Activated CD4-positive, alpha-beta T cell treated with anti-CD3 and anti-CD28 coated beads for 4 hours (primary cell): ENCODE measurements around the gene CACNG7.
A peak's percentile ranks its signal among the peaks of the same experiment; 100 is the strongest.

Experiments used
- DNase-seq, 2 donors: peaks; one replicate each; pipeline ENCODE4 v3.0.0-alpha.2; 2020

Gene CACNG7

GRCh38 chr19:53957448-53958167 is 48.5 kb downstream of the CACNG7 start:
- no peak for DNase-seq

- DNase-seq = no peak
Measured at GRCh38 chr19:53958168-53958571, 49.1 kb downstream of the CACNG7 start.

DNA sequence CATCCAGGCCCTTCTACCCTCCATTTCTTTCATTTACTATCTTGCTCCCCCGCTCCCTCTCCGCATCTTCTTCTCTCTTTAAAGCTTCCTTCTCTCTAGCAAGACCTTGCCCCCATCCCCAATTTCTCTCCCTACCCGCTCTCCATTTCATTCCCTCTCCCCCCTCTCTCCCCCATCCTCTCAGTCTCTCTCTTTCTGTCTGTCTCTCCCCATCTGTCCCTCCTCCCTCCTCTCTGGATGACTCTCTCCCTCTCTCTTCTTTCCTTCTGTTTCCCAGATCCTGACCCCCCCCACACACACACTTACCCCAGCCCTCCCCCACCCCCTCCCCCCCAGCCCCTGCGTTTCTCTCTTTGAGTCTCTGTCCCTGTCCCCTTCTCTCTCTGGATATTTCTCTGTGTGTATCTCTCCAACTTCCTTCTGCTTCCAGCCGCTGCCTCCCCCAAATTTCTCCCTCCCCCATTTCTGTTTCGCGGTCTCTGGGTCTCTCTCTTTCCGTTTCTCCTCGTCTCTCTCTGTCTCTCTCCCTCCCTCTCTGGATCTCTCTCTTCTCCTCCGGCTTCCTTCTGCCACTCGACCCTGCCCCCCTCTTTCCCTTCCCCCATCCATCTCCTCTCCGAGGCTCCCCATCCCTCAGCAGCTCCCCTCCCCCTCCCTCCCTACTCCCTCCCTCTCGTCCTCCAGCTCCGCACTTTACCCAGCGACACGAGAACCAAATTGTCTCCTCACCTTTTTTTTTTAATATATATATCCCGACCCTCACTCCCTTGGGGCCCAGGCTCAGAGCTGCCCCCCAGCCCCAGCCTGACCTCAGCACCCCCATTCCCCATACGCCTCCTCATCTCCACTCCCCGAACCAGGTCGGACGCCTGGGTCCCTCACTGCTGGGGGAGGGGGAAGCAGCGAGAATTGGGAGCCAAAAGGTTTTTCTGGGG is 50.0 kb downstream of the CACNG7 start:
- no peak for DNase-seq

GRCh38 chr19:53960187-53960586 is 51.1 kb downstream of the CACNG7 start:
- DNase-seq = no peak

DNA sequence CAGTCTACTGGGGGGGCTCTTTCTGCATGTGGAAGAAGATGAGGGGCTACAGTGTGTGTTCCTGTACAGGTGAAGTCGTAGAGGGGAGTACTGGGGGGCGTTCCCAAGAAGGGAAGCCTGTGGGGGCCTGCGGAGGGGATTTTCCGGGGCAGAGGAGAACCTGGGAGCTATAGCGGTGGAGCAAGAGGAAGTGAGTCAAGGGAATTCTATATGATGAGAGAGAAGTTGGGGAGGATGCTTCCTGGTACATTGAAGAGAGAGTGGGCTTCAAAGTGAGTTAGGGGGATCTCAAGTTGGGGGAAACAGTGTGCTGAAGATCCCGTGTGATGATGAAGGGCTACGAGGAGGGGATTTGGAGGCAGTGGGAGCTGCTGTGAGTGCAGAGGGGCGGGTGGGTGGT is 51.8 kb downstream of the CACNG7 start:
- no peak for DNase-seq

DNA sequence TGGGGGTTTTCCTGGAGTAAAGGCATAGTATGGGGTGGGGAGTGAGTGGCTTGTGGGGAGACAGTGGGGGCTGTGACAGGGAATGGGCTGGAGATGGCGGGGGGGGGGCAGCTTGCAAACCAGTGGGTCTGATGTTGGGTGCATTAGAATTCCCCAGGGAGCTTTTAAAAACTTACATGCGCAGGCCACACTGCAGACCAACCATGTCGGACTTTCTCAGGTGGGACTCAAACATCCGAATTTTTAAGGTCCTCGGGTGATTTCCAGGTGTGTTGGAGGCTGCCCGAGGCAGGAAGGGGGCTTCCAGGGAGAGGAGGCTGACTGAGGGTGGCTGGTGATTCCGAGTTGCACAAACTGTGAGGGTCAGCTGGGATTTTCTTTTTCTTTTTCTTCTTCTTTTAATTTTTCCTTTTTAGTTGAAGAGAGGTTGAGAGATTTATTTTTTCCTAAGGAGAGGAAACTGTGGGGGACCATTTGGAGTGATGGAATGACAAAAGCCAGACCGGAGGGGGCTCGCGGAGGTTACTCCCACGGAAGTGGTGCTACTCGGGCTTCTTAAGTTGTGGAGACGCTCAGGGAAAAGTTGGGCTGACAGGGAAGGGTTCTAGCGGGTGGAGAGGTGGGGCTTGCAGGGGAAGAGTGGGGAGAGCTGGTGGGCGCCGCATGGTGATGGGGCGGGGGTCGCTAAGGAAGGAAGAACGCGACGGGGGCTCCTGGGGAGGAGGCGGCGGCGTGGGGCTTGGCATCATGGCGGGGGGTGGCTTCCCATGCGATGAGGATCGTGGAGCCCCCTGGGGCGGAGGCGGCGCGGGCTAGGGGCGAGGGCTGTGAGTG is 52.7 kb downstream of the CACNG7 start:
- no peak for DNase-seq

DNA sequence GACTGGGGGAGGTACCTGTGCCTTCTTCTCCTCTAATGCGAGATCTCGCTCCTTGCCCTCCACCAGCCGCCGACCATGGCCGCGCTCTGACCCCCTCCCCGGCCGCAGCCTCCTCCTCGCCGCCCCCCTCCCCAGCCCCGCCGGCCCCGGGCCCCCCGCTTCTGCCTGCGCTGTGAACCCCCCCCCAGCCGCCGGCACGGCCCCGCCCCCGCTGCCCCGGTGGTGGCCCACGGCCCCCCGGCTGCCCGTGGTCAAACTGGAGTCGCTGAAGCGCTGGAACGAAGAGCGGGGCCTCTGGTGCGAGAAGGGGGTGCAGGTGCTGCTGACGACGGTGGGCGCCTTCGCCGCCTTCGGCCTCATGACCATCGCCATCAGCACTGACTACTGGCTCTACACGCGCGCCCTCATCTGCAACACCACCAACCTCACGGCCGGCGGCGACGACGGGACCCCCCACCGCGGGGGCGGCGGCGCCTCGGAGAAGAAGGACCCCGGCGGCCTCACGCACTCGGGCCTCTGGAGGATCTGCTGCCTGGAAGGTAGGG is 53.9 kb downstream of the CACNG7 start, which contains the start of gene CACNG8:
TSS of gene CACNG8 (plus strand) at position 51 of the 545 bp plus-strand sequence.
- no peak for DNase-seq

DNA sequence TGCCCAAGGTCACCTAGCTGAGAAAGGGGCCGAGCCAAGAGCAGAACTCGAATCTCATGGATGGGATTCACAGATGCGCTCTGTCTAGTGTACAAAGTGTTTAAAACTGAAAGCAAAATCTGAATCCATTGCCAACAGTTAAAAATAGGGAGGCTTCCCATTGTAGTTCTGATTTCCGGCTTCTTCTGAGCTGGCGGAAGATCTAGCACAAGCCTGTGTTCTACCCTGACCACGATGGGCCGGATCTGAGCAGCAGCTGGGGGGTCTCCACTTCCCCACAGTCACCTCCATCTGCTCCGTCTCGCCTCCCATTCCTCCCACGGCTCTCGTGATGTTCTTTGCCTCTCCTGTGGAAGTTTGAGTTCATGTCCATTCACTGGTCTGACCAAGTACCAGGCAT is 56.0 kb downstream of the CACNG7 start:
- DNase-seq = no peak

DNA sequence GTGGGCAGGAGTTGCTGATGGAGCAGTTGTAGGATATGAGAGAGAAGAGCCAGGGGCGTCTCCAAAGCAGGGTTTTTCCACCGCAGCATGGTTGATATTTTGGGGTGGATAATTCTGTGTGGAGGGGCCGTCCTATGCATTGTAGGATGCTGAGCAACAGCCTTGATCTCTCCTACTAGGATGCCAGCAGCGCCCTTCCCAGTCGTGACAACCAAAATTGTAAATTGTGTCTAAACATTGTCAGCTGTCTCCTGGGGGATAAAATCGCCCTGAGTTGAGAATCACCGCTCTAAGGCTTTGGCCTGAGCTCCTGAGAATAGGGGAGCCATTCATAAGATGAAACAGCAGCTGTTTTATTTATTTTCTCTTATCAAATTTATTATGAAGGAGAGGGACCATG is 57.9 kb downstream of the CACNG7 start:
- DNase-seq = no peak

DNA sequence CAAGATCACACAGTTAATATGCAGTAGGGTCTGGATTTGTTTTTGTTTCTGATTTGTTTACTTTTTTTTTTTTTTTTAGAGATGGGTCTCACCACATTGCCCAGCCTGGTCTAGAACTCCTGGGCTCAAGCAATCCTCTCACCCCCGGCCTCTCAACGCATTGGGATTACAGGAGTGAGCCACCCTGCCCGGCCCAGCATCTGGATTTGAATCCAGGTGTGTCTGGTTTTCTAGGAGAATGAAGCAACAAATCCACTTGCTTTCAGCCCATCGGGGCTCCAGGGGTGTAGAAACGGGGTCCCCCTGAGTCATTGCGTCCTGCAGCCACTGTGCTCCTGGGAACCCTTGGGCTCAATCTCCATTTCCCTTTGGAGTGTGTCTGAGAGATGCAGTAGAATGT is 60.3 kb downstream of the CACNG7 start:
- no peak for DNase-seq

- DNase-seq = no peak
Measured at GRCh38 chr19:53971673-53972072, 62.6 kb downstream of the CACNG7 start.

- DNase-seq = peak; percentile 53 to 64
Measured at GRCh38 chr19:53977429-53977990, 68.4 kb downstream of the CACNG7 start.

- DNase-seq = no peak
Measured at GRCh38 chr19:53977991-53978731, 69.1 kb downstream of the CACNG7 start.

DNA sequence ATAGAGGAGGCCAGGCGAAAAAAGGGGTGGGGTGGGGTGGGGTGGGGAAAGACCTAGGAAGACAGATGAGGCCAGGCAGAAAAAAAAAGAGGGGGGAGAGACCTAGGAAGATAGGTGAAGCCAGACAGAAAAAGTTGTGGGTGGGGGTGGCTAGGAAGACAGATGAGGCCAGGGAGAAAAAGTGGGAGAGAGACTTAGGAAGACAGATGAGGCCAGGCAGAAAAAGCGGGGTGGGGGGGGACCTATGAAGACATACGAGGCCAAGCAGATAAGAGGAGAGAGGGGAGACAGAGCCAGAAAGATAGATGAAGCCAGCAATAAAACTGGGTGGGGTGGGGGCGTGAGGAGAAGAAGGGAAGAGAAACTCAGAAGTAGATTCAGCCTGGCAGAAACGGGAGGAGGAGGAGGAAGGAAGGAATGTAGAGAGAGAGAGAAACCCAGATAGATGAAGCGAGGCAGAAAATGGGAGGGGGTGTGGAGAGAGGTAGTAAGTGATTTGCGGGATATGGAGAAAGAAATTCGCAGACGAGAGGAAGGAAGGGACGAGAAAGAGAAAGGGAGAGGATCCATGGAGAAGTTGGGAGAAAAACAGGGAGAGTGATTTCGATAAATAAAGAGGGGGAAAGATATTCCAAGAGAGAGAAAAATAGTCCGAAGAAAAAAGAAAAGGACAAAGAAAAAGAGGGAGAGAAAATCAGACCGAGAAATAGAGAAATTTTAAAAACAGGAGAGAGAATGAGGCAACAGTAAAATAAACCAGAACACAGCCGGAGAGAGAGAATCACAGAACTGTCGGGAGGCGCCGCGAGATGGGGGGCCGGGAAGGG is 70.1 kb downstream of the CACNG7 start:
- DNase-seq = no peak

DNA sequence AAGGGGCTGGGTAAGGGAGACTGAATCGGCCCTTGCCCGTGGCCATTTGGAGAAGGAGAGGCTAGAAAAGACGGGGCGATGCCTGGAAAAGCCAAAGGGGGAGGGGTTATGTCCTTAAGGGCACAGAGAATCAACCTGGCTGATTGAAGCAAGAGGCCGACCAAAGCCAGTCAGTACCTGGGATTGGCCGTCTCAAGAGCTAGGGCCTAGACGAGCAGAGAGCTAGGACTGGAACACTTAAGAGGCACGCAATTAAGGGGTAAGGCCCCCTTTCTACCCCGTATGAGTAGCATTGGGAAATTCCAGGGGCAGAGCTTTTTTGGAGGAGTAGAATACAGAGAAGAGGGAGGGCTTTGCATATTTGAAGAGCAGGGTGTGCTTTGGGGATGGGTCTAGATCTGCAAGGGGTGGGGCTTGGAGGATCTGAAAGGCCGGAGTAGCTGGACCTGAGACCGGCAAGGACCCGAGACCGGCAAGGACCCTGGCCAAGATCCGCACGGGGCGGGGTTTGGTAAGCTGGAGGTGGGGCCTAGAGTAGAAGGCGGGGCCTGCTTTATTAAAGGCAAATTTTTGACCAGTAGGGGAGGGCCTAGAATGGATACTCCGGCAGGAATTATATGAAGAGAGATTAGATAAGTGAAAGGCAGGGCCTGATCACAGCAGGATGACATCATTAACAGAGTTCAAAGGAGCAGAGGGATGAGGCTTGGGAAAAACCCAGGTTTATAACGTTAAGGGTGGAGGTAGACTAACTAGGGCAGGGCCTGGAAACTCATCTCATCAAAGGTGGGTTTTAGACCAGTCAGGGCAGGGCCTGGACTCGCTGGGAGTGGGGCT is 71.7 kb downstream of the CACNG7 start:
- DNase-seq = no peak

GRCh38 chr19:53981376-53981951 is 72.4 kb downstream of the CACNG7 start:
- no peak for DNase-seq

DNA sequence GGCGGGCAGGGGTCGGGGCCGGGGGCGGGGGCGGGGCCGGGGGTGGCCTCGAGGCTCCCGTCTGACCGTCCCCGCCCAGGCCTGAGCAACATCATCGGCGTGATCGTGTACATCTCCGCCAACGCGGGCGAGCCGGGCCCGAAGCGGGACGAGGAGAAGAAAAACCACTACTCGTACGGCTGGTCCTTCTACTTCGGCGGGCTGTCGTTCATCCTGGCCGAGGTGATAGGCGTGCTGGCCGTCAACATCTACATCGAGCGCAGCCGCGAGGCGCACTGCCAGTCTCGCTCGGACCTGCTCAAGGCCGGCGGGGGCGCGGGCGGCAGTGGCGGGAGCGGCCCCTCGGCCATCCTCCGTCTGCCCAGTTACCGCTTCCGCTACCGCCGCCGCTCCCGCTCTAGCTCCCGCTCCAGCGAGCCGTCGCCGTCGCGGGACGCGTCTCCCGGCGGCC is 72.9 kb downstream of the CACNG7 start:
- DNase-seq = no peak

DNA sequence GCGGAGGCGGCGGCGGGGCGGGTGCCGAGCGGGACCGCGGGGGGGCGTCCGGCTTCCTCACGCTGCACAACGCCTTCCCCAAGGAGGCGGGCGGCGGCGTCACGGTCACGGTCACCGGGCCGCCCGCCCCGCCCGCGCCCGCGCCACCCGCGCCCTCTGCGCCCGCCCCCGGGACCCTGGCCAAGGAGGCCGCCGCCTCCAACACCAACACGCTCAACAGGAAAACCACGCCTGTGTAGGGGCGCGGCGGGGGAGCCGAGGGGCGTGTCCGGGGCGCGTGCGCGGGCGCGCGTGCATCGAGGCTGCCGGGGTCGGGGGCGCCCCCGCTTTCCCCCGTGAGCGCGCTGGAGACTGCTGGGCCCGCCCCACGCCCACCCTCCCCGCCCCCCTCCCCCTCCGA is 73.5 kb downstream of the CACNG7 start:
- peak in 1 of 2 donors; percentile 14 for DNase-seq
